Erythroblast (primary cell): ENCODE data around the gene EGFR.

ENCODE experiments used
- GATA1 ChIP-seq: IDR thresholded peaks from 2 replicates; pipeline ENCODE4 v1.6.1; 2011; ENCODE audit warnings: low read depth, mild to moderate bottlenecking, control low read depth, low read length, moderate library complexity
- POLR2A ChIP-seq: IDR thresholded peaks from 2 replicates; pipeline ENCODE4 v1.6.1; 2011; ENCODE audit warnings: mild to moderate bottlenecking, low read length

DNA sequence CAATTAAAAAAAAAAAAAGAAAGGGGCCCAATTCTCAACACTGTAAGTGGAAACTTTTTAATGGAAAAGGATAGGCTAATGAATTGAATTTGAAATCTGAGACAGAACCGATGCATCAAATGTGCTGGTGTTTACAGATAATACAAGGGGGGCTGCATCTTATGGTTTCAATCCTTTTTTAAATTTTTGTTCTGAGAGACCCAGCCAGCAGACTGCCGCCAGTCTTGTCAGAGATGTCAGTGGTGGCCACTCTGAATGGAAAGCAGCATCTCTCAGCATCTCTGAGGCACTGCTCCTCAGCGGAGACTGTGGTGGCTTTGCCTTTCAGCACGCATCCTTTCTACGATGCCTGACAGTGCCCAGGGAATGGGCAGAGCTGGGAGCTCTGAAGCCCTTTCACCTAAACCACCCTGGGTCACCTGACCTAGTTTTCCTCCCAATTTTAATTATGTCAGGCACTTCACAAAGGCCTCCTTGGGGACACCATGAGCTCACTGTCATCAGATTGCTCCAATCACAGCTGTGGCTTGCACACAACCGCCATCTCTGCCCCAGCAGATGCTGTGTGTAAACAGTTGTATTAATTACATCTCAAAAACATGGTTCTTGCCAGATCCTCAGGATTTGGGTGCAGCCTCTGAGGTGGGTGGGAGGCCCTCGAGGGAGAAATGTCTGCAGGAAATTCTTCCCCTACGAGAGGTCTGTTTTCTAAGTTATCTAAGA is 81.2 kb downstream of the EGFR start:
- TF ChIP-seq POLR2A, result no peak
- TF ChIP-seq GATA1, result no peak
